Endothelial cell of umbilical vein (primary cell): ENCODE data around the gene KRTAP17-1. TPM values are rescaled to one million over a fixed set of nuclear protein-coding genes. Genes with fewer than 3 reads are reported as not detected.

Experiments used
- BruUV-seq: library from RNA; stranded (reverse); fragments of 400-500 nt; replicated peaks from 2 replicates; lab custom pipeline; 2021; lab: Mats Ljungman, UMichigan
- CTCF ChIA-PET: fragments of 300-600, 350-600 bp; sonication (Branson Sonifier 250); formaldehyde crosslinking; loops from one replicate; lab custom pipeline; 2021; ENCODE audit warnings: antibody characterized with exemption, inconsistent platforms; lab: Charles Lee
- POLR2A ChIA-PET: fragments of 300-600, 350-600 bp; sonication (Branson Sonifier 250); formaldehyde crosslinking; loops from one replicate; lab custom pipeline; 2021; ENCODE audit warnings: antibody characterized with exemption, inconsistent platforms; lab: Charles Lee
- DNase-seq: peaks from one replicate; pipeline ENCODE4 v3.0.0-alpha.2; 2011; ENCODE audit warnings: low read depth, low spot score
- FAIRE-seq: peaks from 2 replicates; lab custom pipeline; 2011; peaks lifted over from hg19 to GRCh38; lab: Jason Lieb, UNC
- H2AFZ ChIP-seq: 2 replicates; pipeline ENCODE4 v1.6.0; 2012; ENCODE audit warnings: low read depth, low read length, control low read depth, inconsistent platforms
- H3K27ac ChIP-seq: 2 replicates; pipeline ENCODE4 v1.5.1; 2011; ENCODE audit warnings: low read depth, mild to moderate bottlenecking, control low read depth, low read length, moderate library complexity; ENCODE audit not compliant: insufficient read depth
- H3K27me3 ChIP-seq, 2 experiments: 2 replicates each; pipeline versions ENCODE4 v1.6.0 to v1.6.1; 2011; ENCODE audit warnings: low read length in 2 of 2, mixed read lengths in 1 of 2; ENCODE audit not compliant: control insufficient read depth in 2 of 2, insufficient read depth in 2 of 2
- H3K36me3 ChIP-seq, 2 experiments: 2 replicates in 1 of 2; 3 replicates in 1 of 2; pipeline ENCODE4 v1.5.1; 2011; ENCODE audit warnings: low read length in 2 of 2, mild to moderate bottlenecking in 1 of 2, moderate library complexity in 1 of 2; ENCODE audit not compliant: control insufficient read depth in 2 of 2, insufficient read depth in 2 of 2; ENCODE audit errors: extremely low read depth in 1 of 2
- H3K4me1 ChIP-seq: 3 replicates; pipeline ENCODE4 v1.5.1; 2011; ENCODE audit warnings: mild to moderate bottlenecking, low read length; ENCODE audit not compliant: control insufficient read depth, insufficient read depth; ENCODE audit errors: extremely low read depth
- H3K4me2 ChIP-seq: 2 replicates; pipeline ENCODE4 v1.6.1; 2011; ENCODE audit warnings: low read length, control low read depth, mixed read lengths; ENCODE audit not compliant: insufficient read depth
- H3K4me3 ChIP-seq, 3 experiments: fragments of 200-600 bp in 1 of 3; sonication (generic), shearing (Covaris generic) in 1 of 3; replicated peaks in 1 of 3; 2 replicates each; pipeline ENCODE4 v1.5.1; 2011 to 2016; ENCODE audit warnings: control low read depth in 3 of 3, low read length in 3 of 3, mild to moderate bottlenecking in 2 of 3, inconsistent platforms in 1 of 3, low read depth in 1 of 3, moderate library complexity in 1 of 3; ENCODE audit not compliant: insufficient read depth in 1 of 3
- H3K79me2 ChIP-seq: 2 replicates; pipeline ENCODE4 v1.6.0; 2012; ENCODE audit warnings: low read length, inconsistent platforms; ENCODE audit not compliant: control insufficient read depth, insufficient read depth
- H3K9ac ChIP-seq: replicated peaks from 2 replicates; pipeline ENCODE3; 2011; ENCODE audit warnings: low read length, control low read depth; ENCODE audit not compliant: insufficient read depth; ENCODE audit errors: extremely low read depth
- H3K9me1 ChIP-seq: replicated peaks from 3 replicates; pipeline ENCODE4 v1.6.0; 2011; ENCODE audit warnings: mild to moderate bottlenecking, low read length; ENCODE audit not compliant: control insufficient read depth, insufficient read depth; ENCODE audit errors: extremely low read depth
- H3K9me3 ChIP-seq: replicated peaks from 2 replicates; pipeline ENCODE4 v1.5.1; 2012; ENCODE audit warnings: low read length, inconsistent platforms; ENCODE audit not compliant: control insufficient read depth, insufficient read depth
- H4K20me1 ChIP-seq: replicated peaks from 2 replicates; pipeline ENCODE3; 2011; ENCODE audit warnings: mild to moderate bottlenecking, low read length; ENCODE audit not compliant: control insufficient read depth, insufficient read depth; ENCODE audit errors: extremely low read depth
- EZH2 ChIP-seq: IDR thresholded peaks from 2 replicates; pipeline ENCODE4 v1.6.1; 2012; ENCODE audit warnings: borderline replicate concordance, low read depth, mild to moderate bottlenecking, moderate library complexity, low read length, inconsistent platforms; ENCODE audit not compliant: severe bottlenecking
- FOS ChIP-seq: IDR thresholded peaks from 2 replicates; pipeline ENCODE4 v1.6.1; 2011; ENCODE audit warnings: mild to moderate bottlenecking, low read length, moderate library complexity, borderline replicate concordance; ENCODE audit not compliant: insufficient read depth
- GATA2 ChIP-seq: IDR thresholded peaks from 2 replicates; pipeline ENCODE4 v1.7.0; 2011; ENCODE audit warnings: low read depth, mild to moderate bottlenecking, moderate library complexity, mixed read lengths, low read length; ENCODE audit not compliant: insufficient read length, insufficient read depth
- JUN ChIP-seq: IDR thresholded peaks from 2 replicates; pipeline ENCODE4 v1.6.1; 2011; ENCODE audit warnings: borderline replicate concordance, low read depth; ENCODE audit not compliant: insufficient read length, insufficient read depth
- MYC ChIP-seq: IDR thresholded peaks from one replicate; pipeline ENCODE4 v1.6.1; 2011; ENCODE audit warnings: mild to moderate bottlenecking, low read depth, low read length
- POLR2A ChIP-seq: IDR thresholded peaks from 2 replicates; pipeline ENCODE4 v1.6.1; 2012; ENCODE audit warnings: low read depth, mild to moderate bottlenecking, control low read depth, low read length
- POLR2AphosphoS5 ChIP-seq: IDR thresholded peaks from 2 replicates; pipeline ENCODE4 v1.6.1; 2012; ENCODE audit warnings: low read depth, mild to moderate bottlenecking, control low read depth, low read length, moderate library complexity; ENCODE audit not compliant: insufficient read depth
- dilution Hi-C: fragments of 300-500 bp; cut with MboI; formaldehyde crosslinking; loops from one replicate; pipeline ENCODE4 v1.15.0; 2019; ENCODE audit warnings: low sequenced_read_pairs; ENCODE audit not compliant: extremely low pct_ligation_motif_present
- intact Hi-C: fragments of 100-400 bp; cut with micrococcal nuclease; formaldehyde crosslinking; loops from one replicate; pipeline ENCODE4 v1.10.0; 2022
- polyA plus RNA-seq, 4 experiments: library from polyadenylated mRNA; depleted of rRNA in 3 of 4; stranded (reverse) in 3 of 4; unstranded in 1 of 4; fragments of >200 nt; gene quantifications; 2 replicates each; pipeline versions ENCODE4 v1.2.1 to v1.2.3, GENCODE V29; 2011 to 2012; ENCODE audit warnings: missing spikeins in 1 of 4
- total RNA-seq: library from RNA; stranded (reverse); gene quantifications from 2 replicates; pipeline ENCODE4 v1.2.3, GENCODE V29; 2021
- TF ChIP-seq, protein P1 (sequence below): IDR thresholded peaks from 2 replicates; pipeline ENCODE4 v1.6.1; 2011; ENCODE audit not compliant: insufficient read depth, insufficient read length
- TF ChIP-seq, protein P2 (sequence below), 2 donors: IDR thresholded peaks; 1 replicate in 1 of 2; 2 replicates in 1 of 2; pipeline ENCODE4 v1.5.1; 2011; ENCODE audit warnings: low read length in 2 of 2, mild to moderate bottlenecking in 2 of 2, moderate library complexity in 2 of 2, control low read depth in 1 of 2, inconsistent platforms in 1 of 2, low read depth in 1 of 2; ENCODE audit not compliant: insufficient read depth in 1 of 2; ENCODE audit errors: extremely low read depth in 1 of 2

KRTAP17-1 gene
- total and polyA plus RNA-seq, 2 donors (not counting 3 experiments of a cell fraction or from before 2014, with no cell fraction given) = not detected

GRCh38 chr17:41325611-41326010 is 10.1 kb upstream of the KRTAP17-1 start:
- H3K27ac ChIP-seq = no peak overlapping the region
- no peaks in the 10 kb centered on the region for H3K4me1 ChIP-seq
- FAIRE-seq (no peak), DNase-seq (no peak)
- no peaks in the 10 kb centered on the region for H3K36me3 ChIP-seq
- H3K9ac ChIP-seq = no peak overlapping the region
- H3K9me3 ChIP-seq = no peaks in the 10 kb centered on the region
- ChIA-PET CTCF (no interaction called here), POLR2A (no interaction called here)
- intact Hi-C loops (loop anchor here (10.0 kb wide), 1 partner anchor 339 kb away; no protein-coding TSS in a partner anchor), dilution Hi-C loops (no loop called here)
- no peaks in the 10 kb centered on the region for H3K27me3 ChIP-seq
- no peak overlapping the region for H3K4me2 ChIP-seq
- no peaks in the 10 kb centered on the region for H3K9me1 ChIP-seq
- BruUV-seq = no TSS peak
- H4K20me1 ChIP-seq = no peaks in the 10 kb centered on the region
- H2AFZ ChIP-seq = no peak overlapping the region
- H3K4me3 ChIP-seq = no peak overlapping the region
- TF ChIP-seq FOS (no peak), JUN (no peak), POLR2AphosphoS5 (no peak), MYC (no peak), EZH2 (no peak), POLR2A (no peak), GATA2 (no peak)
- TF ChIP-seq, protein P1, sequence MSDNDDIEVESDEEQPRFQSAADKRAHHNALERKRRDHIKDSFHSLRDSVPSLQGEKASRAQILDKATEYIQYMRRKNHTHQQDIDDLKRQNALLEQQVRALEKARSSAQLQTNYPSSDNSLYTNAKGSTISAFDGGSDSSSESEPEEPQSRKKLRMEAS = no peak
- TF ChIP-seq, protein P2, sequence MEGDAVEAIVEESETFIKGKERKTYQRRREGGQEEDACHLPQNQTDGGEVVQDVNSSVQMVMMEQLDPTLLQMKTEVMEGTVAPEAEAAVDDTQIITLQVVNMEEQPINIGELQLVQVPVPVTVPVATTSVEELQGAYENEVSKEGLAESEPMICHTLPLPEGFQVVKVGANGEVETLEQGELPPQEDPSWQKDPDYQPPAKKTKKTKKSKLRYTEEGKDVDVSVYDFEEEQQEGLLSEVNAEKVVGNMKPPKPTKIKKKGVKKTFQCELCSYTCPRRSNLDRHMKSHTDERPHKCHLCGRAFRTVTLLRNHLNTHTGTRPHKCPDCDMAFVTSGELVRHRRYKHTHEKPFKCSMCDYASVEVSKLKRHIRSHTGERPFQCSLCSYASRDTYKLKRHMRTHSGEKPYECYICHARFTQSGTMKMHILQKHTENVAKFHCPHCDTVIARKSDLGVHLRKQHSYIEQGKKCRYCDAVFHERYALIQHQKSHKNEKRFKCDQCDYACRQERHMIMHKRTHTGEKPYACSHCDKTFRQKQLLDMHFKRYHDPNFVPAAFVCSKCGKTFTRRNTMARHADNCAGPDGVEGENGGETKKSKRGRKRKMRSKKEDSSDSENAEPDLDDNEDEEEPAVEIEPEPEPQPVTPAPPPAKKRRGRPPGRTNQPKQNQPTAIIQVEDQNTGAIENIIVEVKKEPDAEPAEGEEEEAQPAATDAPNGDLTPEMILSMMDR (IDR thresholded peaks at IDR 0.05; ENCODE audit: extremely low read depth in 1 of 2, insufficient read depth in 1 of 2, low read depth in 1 of 2, low read length in 2 of 2) = no peak
- no peaks in the 10 kb centered on the region for H3K79me2 ChIP-seq
